CD14-positive monocyte (primary cell): ENCODE results near the gene TBC1D20. TPM values are rescaled to one million over a fixed set of nuclear protein-coding genes. Genes with fewer than 3 reads are reported as not detected.

Experiments
- DNase-seq, 3 donors: peaks; one replicate each; pipeline ENCODE4 v3.0.0-alpha.2; 2011 to 2022
- H2AFZ ChIP-seq: 2 replicates; pipeline ENCODE4 v1.6.0; 2012; ENCODE audit warnings: mild to moderate bottlenecking, low read depth, low read length, inconsistent platforms; ENCODE audit not compliant: insufficient read depth, poor library complexity, severe bottlenecking
- H3K27ac ChIP-seq, 2 donors: 1 replicate in 1 of 2; 2 replicates in 1 of 2; pipeline ENCODE4 v1.5.1; 2012 to 2013; ENCODE audit warnings: low read length in 2 of 2, control low read depth in 1 of 2, inconsistent platforms in 1 of 2, low read depth in 1 of 2, mild to moderate bottlenecking in 1 of 2
- H3K27me3 ChIP-seq, 2 donors: one replicate each; pipeline versions ENCODE4 v1.6.0 to v1.6.1; 2011 to 2013; ENCODE audit warnings: low read length in 2 of 2; ENCODE audit not compliant: control insufficient read depth in 2 of 2, insufficient read depth in 2 of 2
- H3K36me3 ChIP-seq, 2 donors: replicated peaks in 1 of 2; 1 replicate in 1 of 2; 2 replicates in 1 of 2; pipeline versions ENCODE4 v1.5.1 to v1.6.1; 2012 to 2013; ENCODE audit warnings: low read length in 2 of 2, control low read depth in 1 of 2, inconsistent platforms in 1 of 2, mild to moderate bottlenecking in 1 of 2; ENCODE audit not compliant: insufficient read depth in 2 of 2, control insufficient read depth in 1 of 2
- H3K4me1 ChIP-seq, 2 donors: 1 replicate in 1 of 2; 2 replicates in 1 of 2; pipeline versions ENCODE4 v1.5.1 to v1.6.1; 2012 to 2013; ENCODE audit warnings: low read length in 2 of 2, control low read depth in 1 of 2, inconsistent platforms in 1 of 2, mild to moderate bottlenecking in 1 of 2, moderate library complexity in 1 of 2; ENCODE audit not compliant: insufficient read depth in 2 of 2, control insufficient read depth in 1 of 2
- H3K4me2 ChIP-seq: replicated peaks from 2 replicates; pipeline ENCODE3; 2012; ENCODE audit warnings: low read length, moderate library complexity, mild to moderate bottlenecking; ENCODE audit not compliant: poor library complexity, severe bottlenecking; ENCODE audit errors: extremely low read depth
- H3K4me3 ChIP-seq, 3 experiments: fragments of 200-600 bp in 1 of 3; sonication (generic) in 1 of 3; replicated peaks in 1 of 3; 1 replicate in 2 of 3; 2 replicates in 1 of 3; pipeline ENCODE4 v1.5.1; 2011 to 2013; ENCODE audit warnings: low read length in 3 of 3, mild to moderate bottlenecking in 3 of 3, control low read depth in 2 of 3, low read depth in 2 of 3, inconsistent platforms in 1 of 3, moderate library complexity in 1 of 3
- H3K79me2 ChIP-seq: 2 replicates; pipeline ENCODE4 v1.6.0; 2012; ENCODE audit warnings: mild to moderate bottlenecking, control low read depth, inconsistent platforms, low read length, moderate library complexity; ENCODE audit not compliant: insufficient read depth
- H3K9ac ChIP-seq: 2 replicates; pipeline ENCODE4 v1.6.0; 2017; ENCODE audit warnings: low read length, mild to moderate bottlenecking; ENCODE audit not compliant: insufficient read depth, poor library complexity, severe bottlenecking
- H3K9me3 ChIP-seq, 2 donors: replicated peaks in 1 of 2; 1 replicate in 1 of 2; 2 replicates in 1 of 2; pipeline versions ENCODE4 v1.5.1 to v1.6.1; 2012 to 2013; ENCODE audit warnings: low read length in 2 of 2, control low read depth in 1 of 2; ENCODE audit not compliant: control insufficient read depth in 1 of 2, insufficient read depth in 1 of 2
- H4K20me1 ChIP-seq: 2 replicates; pipeline ENCODE4 v1.6.0; 2012; ENCODE audit warnings: mild to moderate bottlenecking, low read length, control low read depth, moderate library complexity; ENCODE audit not compliant: insufficient read depth
- H3K27ac Mint-ChIP-seq, 7 donors: one replicate each; pipeline ENCODE4 v1.8.0; 2020; ENCODE audit warnings: mild to moderate bottlenecking in 7 of 7, mixed read lengths in 7 of 7, moderate library complexity in 6 of 7, inconsistent platforms in 2 of 7
- H3K27me3 Mint-ChIP-seq, 3 donors: one replicate each; pipeline ENCODE4 v1.8.0; 2021 to 2022; ENCODE audit warnings: low read depth in 3 of 3, mild to moderate bottlenecking in 3 of 3, mixed read lengths in 3 of 3, moderate library complexity in 3 of 3, inconsistent platforms in 1 of 3
- H3K36me3 Mint-ChIP-seq, 2 donors: one replicate each; pipeline ENCODE4 v1.8.0; 2020; ENCODE audit warnings: mixed read lengths in 2 of 2, inconsistent platforms in 1 of 2, mild to moderate bottlenecking in 1 of 2
- H3K4me1 Mint-ChIP-seq: one replicate; pipeline ENCODE4 v1.8.0; 2020; ENCODE audit warnings: mild to moderate bottlenecking, mixed read lengths
- H3K4me3 Mint-ChIP-seq, 2 donors: one replicate each; pipeline ENCODE4 v1.8.0; 2020; ENCODE audit warnings: mild to moderate bottlenecking in 2 of 2, mixed read lengths in 2 of 2, moderate library complexity in 1 of 2
- H3K9me3 Mint-ChIP-seq, 7 donors: one replicate each; pipeline ENCODE4 v1.8.0; 2020 to 2022; ENCODE audit warnings: mixed read lengths in 7 of 7, mild to moderate bottlenecking in 6 of 7, moderate library complexity in 6 of 7, inconsistent platforms in 2 of 7
- WGBS: methylation state at CpG from one replicate; pipeline ENCODE4 v1.1.5; 2013; ENCODE audit warnings: missing lambda C conversion rate; ENCODE audit not compliant: insufficient coverage; 5-methylcytosine and 5-hydroxymethylcytosine counted together
- intact Hi-C, 2 donors: fragments of 100-400 bp; cut with micrococcal nuclease; formaldehyde crosslinking; loops; one replicate each; pipeline versions ENCODE4 v1.15.0 to v1.15.1; 2023
- polyA plus RNA-seq, 3 donors: library from polyadenylated mRNA; depleted of rRNA in 1 of 3; unstranded in 2 of 3; stranded (reverse) in 1 of 3; fragments of 300-500 nt in 2 of 3; fragments of >200 nt in 1 of 3; fragmentation: Illumina TruSeq in 2 of 3; gene quantifications; 1 replicate in 2 of 3; 2 replicates in 1 of 3; pipeline ENCODE4 v1.2.3, GENCODE V29; 2012 to 2021
- TF ChIP-seq, protein P1 (sequence below): fragments of 200-600 bp; IDR thresholded peaks from one replicate; pipeline ENCODE4 v1.8.0; 2022; ENCODE audit warnings: antibody characterized with exemption, mild to moderate bottlenecking

Gene TBC1D20
- polyA plus RNA-seq, 3 donors = 10.5 to 24.7 (median 11.3) TPM

- Histone ChIP-seq H3K9me3 (no peaks in the 10 kb centered on the region), H3K9ac (no peak overlapping the region), H3K79me2 (no peaks in the 10 kb centered on the region), H3K36me3 (peaks cover 48 to 80% of the 10 kb centered on the region in 2 donors), H2AFZ (no peak overlapping the region), H4K20me1 (peaks cover 21% of the 10 kb centered on the region), H3K4me2 (no peak overlapping the region), H3K27ac (no peak overlapping the region), H3K27me3 (no peaks in the 10 kb centered on the region), H3K4me3 (no peak overlapping the region), H3K4me1 (peaks cover 19 to 20% of the 10 kb centered on the region in 2 donors)
- Mint-ChIP-seq H3K4me3 (no peak overlapping the region), H3K4me1 (peaks cover 36% of the 10 kb centered on the region), H3K27me3 (peaks cover 0 to 2% (median 2%) of the 10 kb centered on the region in 3 donors), H3K36me3 (peaks cover 57 to 81% of the 10 kb centered on the region in 2 donors), H3K9me3 (no peaks in the 10 kb centered on the region), H3K27ac (peak overlapping the region in 1 of 7 donors; percentile 6)
- WGBS = 100% methylated on average over 2 of the region's 5 CpGs
- DNase-seq = no peak
- intact Hi-C loops = loop anchor here in 1 of 2 donors (10.0 kb wide), 1 partner anchor 48 kb away; no protein-coding TSS in a partner anchor
- TF ChIP-seq, protein P1, sequence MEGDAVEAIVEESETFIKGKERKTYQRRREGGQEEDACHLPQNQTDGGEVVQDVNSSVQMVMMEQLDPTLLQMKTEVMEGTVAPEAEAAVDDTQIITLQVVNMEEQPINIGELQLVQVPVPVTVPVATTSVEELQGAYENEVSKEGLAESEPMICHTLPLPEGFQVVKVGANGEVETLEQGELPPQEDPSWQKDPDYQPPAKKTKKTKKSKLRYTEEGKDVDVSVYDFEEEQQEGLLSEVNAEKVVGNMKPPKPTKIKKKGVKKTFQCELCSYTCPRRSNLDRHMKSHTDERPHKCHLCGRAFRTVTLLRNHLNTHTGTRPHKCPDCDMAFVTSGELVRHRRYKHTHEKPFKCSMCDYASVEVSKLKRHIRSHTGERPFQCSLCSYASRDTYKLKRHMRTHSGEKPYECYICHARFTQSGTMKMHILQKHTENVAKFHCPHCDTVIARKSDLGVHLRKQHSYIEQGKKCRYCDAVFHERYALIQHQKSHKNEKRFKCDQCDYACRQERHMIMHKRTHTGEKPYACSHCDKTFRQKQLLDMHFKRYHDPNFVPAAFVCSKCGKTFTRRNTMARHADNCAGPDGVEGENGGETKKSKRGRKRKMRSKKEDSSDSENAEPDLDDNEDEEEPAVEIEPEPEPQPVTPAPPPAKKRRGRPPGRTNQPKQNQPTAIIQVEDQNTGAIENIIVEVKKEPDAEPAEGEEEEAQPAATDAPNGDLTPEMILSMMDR = no peak
Observed at GRCh38 chr20:436476-436875, 25.9 kb downstream of the TBC1D20 start.

- no peaks in the 10 kb centered on the region for H3K27me3 ChIP-seq
- H3K36me3 Mint-ChIP-seq = peaks cover 57 to 81% of the 10 kb centered on the region in 2 donors
- H3K27ac Mint-ChIP-seq = peak overlapping the region in 2 of 7 donors; percentile 35 to 44
- peaks cover 0 to 2% (median 2%) of the 10 kb centered on the region in 3 donors for H3K27me3 Mint-ChIP-seq
- no peak overlapping the region for H3K9ac ChIP-seq
- no peak for DNase-seq
- WGBS = 90% methylated on average over 3 of the region's 7 CpGs
- no peak overlapping the region for H2AFZ ChIP-seq
- no peak overlapping the region for H3K4me2 ChIP-seq
- intact Hi-C loops = loop anchor here in 1 of 2 donors (10.0 kb wide), 1 partner anchor 49 kb away; no protein-coding TSS in a partner anchor
- no peaks in the 10 kb centered on the region for H3K79me2 ChIP-seq
- H3K4me3 Mint-ChIP-seq = no peak overlapping the region
- H3K4me3 ChIP-seq = no peak overlapping the region
- TF ChIP-seq, protein P1 = no peak
- peaks cover 46 to 80% of the 10 kb centered on the region in 2 donors for H3K36me3 ChIP-seq
- H3K9me3 ChIP-seq = no peaks in the 10 kb centered on the region
- peaks cover 21% of the 10 kb centered on the region for H4K20me1 ChIP-seq
- no peak overlapping the region for H3K27ac ChIP-seq
- H3K4me1 ChIP-seq = peaks cover 19 to 20% of the 10 kb centered on the region in 2 donors
- no peaks in the 10 kb centered on the region for H3K9me3 Mint-ChIP-seq
- peaks cover 36% of the 10 kb centered on the region for H3K4me1 Mint-ChIP-seq
Observed at GRCh38 chr20:435558-435957, 26.8 kb downstream of the TBC1D20 start.
